ENCODE measurements around the gene PHAF1. TPM values are rescaled to one million over a fixed set of nuclear protein-coding genes. Genes with fewer than 3 reads are reported as not detected.
"Not testable (repeated sequence)": the region's sequence is repeated elsewhere in the genome, so short reads cannot be mapped to it uniquely, and the experiment has no call there.

PHAF1 gene
- polyA plus RNA-seq, 1 donor from 2014 or later: 14.5 TPM

DNA sequence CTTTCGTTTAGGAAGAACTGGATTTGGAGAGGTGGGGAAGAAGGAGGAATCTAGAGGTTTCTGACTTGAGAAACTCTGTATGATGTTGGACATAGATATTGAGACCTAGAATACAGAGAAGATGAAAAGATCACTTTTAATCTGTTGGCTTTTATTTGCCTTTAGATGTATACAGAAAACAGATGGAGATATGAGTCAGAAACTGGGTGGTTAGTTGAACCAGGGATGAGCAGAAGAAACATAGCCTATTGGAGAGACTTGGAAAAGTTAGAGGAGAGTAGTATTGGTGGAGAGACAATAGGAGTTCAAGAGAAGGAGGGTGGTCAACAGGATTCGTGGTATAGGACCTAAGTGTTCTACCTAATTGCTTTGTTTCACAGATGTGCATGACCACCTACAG, 5.1 kb downstream of the PHAF1 start:
- H3K36me3 Mint-ChIP-seq: peaks cover 2% of the 10 kb centered on the region
- H3K4me1 Mint-ChIP-seq: peaks cover 20 to 33% (median 21%) of the 10 kb centered on the region in 3 donors
- H3K9me3 Mint-ChIP-seq: no peaks in the 10 kb centered on the region
- peak overlapping the region; percentile 1 to 18 (median 3) for H3K27ac Mint-ChIP-seq
- H3K27me3 Mint-ChIP-seq: no peaks in the 10 kb centered on the region
- H3K4me3 Mint-ChIP-seq: peak overlapping the region in 1 of 4 donors; percentile 36

DNA sequence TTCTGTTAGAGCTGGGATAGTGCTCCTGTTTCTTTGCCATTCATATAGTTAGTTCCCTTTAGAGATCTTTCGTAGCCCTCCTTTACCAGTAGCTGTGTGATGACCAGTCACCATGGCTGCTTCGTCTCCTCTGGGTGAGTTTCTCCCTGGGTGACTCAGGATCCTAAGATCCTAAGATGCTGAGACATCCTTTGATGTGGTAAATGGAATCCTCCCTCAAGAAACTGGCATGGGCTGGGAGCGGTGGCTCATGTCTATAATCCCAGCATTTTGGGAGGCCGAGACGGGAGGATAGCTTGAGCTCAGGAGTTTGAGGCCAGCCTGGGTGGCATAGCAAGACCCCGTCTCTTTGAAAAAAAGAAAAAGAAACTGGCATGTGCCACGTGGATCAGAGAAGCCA, 5.9 kb downstream of the PHAF1 start:
- Mint-ChIP-seq H3K36me3 (peaks cover 2% of the 10 kb centered on the region), H3K4me3 (no peak overlapping the region), H3K27ac (peak overlapping the region in 1 of 3 donors; percentile 39), H3K4me1 (peaks cover 13 to 31% (median 18%) of the 10 kb centered on the region in 3 donors), H3K9me3 (no peaks in the 10 kb centered on the region), H3K27me3 (no peaks in the 10 kb centered on the region)

DNA sequence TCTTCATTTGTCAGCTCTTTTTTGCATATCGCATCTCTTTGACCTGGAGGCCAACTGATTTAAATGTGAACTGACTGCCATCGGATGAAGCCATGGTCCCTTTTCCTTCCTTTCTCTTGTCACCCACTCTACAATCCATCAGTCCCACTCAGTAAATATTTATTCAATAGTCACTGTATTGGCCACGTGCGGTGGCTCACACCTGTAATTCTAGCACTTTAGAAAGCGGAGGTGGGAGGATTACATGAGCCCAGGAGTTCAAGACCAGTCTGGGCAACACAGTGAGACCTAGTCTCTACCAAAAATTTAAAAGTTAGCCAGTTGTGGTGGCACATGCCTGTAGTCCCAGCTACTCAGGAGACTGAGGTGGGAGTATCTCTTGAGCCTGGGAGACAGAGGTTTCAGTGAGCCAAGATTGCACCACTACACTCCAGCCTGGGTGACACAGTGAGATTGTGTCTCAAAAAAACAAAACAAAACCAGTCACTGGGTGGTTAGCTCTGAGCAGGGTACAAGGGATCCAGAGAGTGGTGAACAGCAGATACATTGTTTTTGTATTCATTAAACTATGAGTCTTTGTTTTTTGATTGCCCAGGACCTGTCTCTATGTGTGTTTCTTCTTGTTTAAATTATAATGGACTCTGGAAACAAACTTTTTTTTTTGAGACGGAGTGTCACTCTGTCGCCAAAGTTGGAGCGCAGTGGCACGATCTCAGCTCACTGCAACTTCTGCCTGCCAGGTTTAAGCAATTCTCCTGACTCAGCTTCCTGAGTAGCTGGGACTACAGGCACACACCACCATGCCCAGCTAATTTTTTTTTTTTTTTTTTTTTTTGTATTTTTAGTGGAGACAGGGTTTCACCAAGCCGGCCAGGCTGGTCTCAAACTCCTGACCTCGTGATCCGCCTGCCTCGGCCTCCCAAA, 6.9 kb downstream of the PHAF1 start:
- Mint-ChIP-seq H3K27me3 (no peaks in the 10 kb centered on the region), H3K4me1 (peaks cover 12 to 24% (median 14%) of the 10 kb centered on the region in 3 donors), H3K4me3 (no peak overlapping the region), H3K9me3 (no peaks in the 10 kb centered on the region), H3K27ac (peak overlapping the region in 1 of 3 donors; percentile 71), H3K36me3 (peaks cover 3% of the 10 kb centered on the region)

DNA sequence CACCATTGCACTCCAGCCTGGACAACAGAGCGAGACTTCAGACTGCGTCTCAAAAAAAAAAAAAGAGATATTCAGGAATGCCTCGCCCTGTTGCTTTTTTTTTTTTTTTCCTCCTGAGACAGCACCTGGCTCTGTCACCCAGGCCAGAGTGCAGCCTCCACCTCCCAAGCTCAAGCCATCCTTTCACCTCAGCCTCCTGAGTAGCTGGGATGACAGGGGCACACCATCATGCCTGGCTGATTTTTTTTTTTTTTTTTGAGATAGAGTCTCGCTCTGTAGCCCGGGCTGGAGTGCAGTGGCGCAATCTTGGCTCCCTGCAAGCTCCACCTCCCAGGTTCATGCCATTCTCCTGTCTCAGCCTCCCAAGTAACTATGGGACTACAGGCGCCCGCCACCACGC, 8.0 kb downstream of the PHAF1 start:
- H3K9me3 Mint-ChIP-seq: no peaks in the 10 kb centered on the region
- no peak overlapping the region for H3K4me3 Mint-ChIP-seq
- H3K27ac Mint-ChIP-seq: no peak overlapping the region
- H3K27me3 Mint-ChIP-seq: no peaks in the 10 kb centered on the region
- H3K36me3 Mint-ChIP-seq: peaks cover 3% of the 10 kb centered on the region
- peaks cover 12 to 21% (median 12%) of the 10 kb centered on the region in 3 donors for H3K4me1 Mint-ChIP-seq

DNA sequence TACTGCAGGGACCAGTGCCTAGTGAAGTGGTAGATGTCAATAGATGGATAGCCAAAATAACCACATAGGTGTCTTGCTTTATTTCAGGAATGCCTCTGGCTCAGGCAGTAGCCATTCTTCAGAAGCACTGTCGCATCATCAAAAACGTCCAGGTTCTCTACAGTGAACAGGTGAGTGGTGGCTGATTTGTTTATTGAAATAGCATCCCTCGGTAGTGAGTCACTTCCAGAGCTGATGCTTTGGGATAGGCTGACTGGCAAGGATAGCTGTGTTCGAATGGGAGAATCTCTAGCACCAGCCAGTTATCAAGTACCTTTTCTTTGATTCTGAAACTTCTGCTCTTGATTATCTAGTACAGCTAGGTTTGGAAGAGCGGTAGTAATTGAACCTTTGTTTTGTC, 10.3 kb downstream of the PHAF1 start:
- H3K36me3 Mint-ChIP-seq: peaks cover 7% of the 10 kb centered on the region
- H3K4me3 Mint-ChIP-seq: no peak overlapping the region
- no peaks in the 10 kb centered on the region for H3K9me3 Mint-ChIP-seq
- peaks cover 4 to 10% (median 6%) of the 10 kb centered on the region in 3 donors for H3K4me1 Mint-ChIP-seq
- no peak overlapping the region for H3K27ac Mint-ChIP-seq
- H3K27me3 Mint-ChIP-seq: no peaks in the 10 kb centered on the region

DNA sequence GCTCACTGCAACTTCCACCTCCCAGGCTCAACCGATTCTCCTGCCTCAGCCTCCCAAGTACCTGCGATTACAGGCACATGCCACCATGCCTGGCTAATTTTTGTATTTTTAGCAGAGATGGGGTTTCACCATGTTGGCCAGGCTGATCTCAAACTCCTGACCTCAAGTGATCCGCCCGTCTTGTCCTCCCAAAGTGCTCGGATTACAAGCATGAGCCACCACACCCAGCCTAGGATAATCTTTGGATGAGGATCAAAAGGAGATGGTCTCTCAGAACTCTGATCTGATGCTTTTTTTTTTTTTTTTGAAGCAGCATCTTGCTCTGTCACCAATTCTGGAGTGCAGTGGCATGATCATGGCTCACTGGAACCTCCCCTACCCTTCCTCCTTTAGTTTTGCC, 13.1 kb downstream of the PHAF1 start:
- Mint-ChIP-seq H3K27ac (peak overlapping the region in 1 of 3 donors; percentile 23), H3K36me3 (peaks cover 12% of the 10 kb centered on the region)
- H3K4me3 Mint-ChIP-seq, H3K9me3 Mint-ChIP-seq, H3K4me1 Mint-ChIP-seq, H3K27me3 Mint-ChIP-seq: not testable (repeated sequence)

DNA sequence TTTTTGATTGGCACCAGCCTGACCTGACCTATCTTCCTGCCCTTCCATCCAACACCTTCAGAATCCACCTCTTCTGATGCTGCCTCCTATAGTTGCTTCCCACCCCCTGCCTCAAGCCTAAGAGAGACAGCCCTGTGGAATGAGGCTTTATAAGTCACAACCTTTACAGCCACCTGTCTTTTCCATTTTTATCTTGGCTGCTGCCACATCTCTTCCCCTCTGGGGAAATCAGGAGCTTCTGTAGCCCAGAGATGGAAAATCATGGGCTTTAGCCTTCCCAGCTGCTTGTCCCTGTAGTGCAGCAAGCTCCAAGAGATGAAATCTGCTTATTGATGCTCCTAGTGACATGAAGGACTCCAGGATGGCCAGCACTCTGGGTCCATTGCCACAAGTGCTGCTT, 18.7 kb downstream of the PHAF1 start:
- peaks cover 14% of the 10 kb centered on the region for H3K36me3 Mint-ChIP-seq
- no peak overlapping the region for H3K4me3 Mint-ChIP-seq
- peaks cover 0 to 1% (median 0%) of the 10 kb centered on the region in 3 donors for H3K4me1 Mint-ChIP-seq
- no peaks in the 10 kb centered on the region for H3K27me3 Mint-ChIP-seq
- no peak overlapping the region for H3K27ac Mint-ChIP-seq
- no peaks in the 10 kb centered on the region for H3K9me3 Mint-ChIP-seq

DNA sequence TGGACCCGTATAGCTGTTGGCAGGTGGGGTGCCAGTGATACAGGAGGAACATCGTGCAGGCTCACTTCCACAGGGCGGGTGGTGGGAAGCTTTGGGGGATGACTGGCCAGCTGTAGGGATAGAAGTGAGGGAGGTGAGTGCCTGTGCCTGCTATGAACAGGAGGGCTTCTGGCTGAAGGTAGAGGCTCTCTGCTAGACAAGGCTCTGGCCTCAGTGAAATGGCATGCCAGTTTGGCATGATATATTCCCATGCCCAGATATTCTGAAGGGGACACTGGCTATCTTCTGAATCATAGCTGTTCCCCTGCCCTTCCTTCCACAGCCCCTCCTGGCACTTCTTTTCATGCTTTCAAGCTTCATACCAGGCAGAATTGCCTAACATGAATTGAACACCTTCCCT, 19.1 kb downstream of the PHAF1 start:
- H3K9me3 Mint-ChIP-seq: no peaks in the 10 kb centered on the region
- H3K4me1 Mint-ChIP-seq: peaks cover 0 to 1% (median 0%) of the 10 kb centered on the region in 3 donors
- no peak overlapping the region for H3K27ac Mint-ChIP-seq
- peaks cover 10% of the 10 kb centered on the region for H3K36me3 Mint-ChIP-seq
- H3K27me3 Mint-ChIP-seq: no peaks in the 10 kb centered on the region
- H3K4me3 Mint-ChIP-seq: no peak overlapping the region

DNA sequence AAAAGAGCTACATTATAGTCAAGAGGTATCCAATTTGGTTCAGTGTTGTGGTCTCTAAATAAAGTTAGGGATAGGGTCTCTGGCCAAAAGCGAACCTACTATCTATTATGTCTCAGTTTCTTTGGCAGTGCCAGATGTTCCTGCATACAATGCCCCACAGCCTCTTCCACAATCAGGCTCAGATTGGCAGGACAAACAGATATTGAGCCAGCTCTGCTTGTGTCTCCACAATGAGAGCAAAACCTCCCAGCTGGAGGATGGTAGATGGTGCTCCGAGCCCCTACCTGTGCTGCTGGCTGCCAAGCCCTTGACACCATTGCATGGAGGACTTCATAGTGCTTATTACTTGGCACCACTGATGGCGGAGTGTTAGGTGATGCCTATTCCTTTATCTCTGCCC, 19.7 kb downstream of the PHAF1 start:
- Mint-ChIP-seq H3K27me3 (no peaks in the 10 kb centered on the region), H3K27ac (no peak overlapping the region), H3K4me1 (peaks cover 0 to 1% (median 0%) of the 10 kb centered on the region in 3 donors)

DNA sequence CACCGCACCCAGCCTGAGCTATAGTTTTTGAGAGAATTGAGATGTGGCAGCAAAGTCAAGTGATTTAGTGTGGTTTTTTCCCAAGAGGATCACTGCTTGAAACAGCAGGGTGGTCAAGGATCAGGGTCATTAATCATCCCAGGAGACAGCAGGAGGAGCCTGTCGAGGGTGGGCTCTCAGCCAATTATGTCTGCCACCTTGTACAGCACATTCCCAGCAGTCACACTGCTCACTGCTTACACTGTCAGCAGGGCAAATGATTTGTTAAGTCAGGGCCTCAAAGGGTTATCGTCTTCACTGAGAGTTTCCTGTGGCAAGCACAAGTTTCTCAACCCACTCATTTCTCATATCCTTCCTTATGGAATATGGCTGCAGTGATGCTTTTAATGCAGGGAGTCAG, 27.9 kb downstream of the PHAF1 start:
- Mint-ChIP-seq H3K27ac (no peak overlapping the region), H3K4me3 (no peak overlapping the region), H3K9me3 (no peaks in the 10 kb centered on the region), H3K4me1 (peaks cover 0 to 1% (median 0%) of the 10 kb centered on the region in 3 donors), H3K36me3 (peaks cover 14% of the 10 kb centered on the region), H3K27me3 (no peaks in the 10 kb centered on the region)

More for the DNA sequence above, 19.7 kb downstream of the PHAF1 start:
- Mint-ChIP-seq H3K4me3 (no peak overlapping the region), H3K36me3 (peaks cover 9% of the 10 kb centered on the region), H3K9me3 (no peaks in the 10 kb centered on the region)

DNA sequence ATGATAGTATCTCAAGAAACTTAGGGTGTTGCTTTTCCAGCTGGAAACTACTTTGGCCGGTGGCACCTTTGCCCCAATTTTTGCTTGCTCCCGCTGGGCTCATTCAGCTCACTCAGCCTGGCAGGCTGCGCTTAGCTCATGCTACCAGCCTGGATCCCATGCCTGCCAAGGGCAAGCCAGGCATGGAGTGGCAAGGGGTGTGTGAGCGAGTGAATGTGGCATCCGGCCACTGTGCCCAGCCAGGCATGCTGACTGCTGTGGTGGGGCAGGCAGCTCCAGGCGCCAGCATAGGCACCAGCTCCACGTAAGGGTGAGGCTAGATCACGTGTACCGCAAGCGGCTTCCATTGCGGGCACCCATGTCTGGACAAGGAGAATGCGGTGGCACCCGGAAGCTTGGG, 31.6 kb downstream of the PHAF1 start:
- H3K27ac Mint-ChIP-seq: no peak overlapping the region
- peaks cover 15% of the 10 kb centered on the region for H3K36me3 Mint-ChIP-seq
- no peak overlapping the region for H3K4me3 Mint-ChIP-seq
- H3K9me3 Mint-ChIP-seq: no peaks in the 10 kb centered on the region
- H3K27me3 Mint-ChIP-seq: no peaks in the 10 kb centered on the region
- H3K4me1 Mint-ChIP-seq: no peaks in the 10 kb centered on the region

DNA sequence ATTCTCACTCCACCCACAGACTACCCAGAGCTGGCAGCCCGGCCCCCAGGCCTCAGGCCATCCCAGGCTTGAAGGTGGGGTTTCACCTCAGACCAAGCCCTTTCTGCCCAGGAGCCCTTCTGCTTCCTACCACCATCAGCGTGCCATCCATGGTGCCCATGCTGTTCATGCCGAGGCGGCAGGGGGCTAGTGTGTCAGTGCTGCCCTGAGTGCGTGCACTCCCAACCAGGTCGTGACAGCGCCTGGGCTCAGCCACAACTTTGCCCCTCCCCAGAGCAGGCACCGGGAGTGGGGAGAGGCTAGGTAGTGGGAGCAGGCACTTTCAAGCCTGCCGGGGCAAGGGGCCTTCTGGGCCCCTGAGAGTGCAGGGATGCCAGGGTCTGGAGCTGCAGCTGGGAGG, 32.6 kb downstream of the PHAF1 start:
- no peak overlapping the region for H3K4me3 Mint-ChIP-seq
- peak overlapping the region in 1 of 3 donors; percentile 77 for H3K27ac Mint-ChIP-seq
- H3K4me1 Mint-ChIP-seq: no peaks in the 10 kb centered on the region
- H3K9me3 Mint-ChIP-seq: no peaks in the 10 kb centered on the region
- peaks cover 13% of the 10 kb centered on the region for H3K36me3 Mint-ChIP-seq
- H3K27me3 Mint-ChIP-seq: no peaks in the 10 kb centered on the region

DNA sequence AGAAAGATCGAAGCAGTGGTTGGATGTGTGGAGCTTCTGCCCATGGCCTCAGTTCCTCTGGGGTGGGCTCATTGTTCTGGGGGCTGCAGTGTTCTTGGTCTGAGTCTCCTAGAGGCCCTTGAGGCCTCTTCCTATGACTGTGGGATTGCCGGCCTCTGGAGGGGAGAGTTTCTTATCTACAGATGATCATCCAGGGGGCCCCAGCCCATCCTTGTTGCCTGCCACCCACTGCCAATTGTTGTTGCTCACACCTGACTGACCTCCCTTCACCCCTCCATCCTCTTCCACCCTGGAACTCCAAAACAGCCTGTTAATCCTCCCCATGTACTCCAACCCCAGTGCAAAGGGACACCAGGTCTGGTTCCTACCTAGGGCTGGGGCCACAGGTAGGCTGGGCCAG, 35.2 kb downstream of the PHAF1 start:
- Mint-ChIP-seq H3K36me3 (peaks cover 12% of the 10 kb centered on the region), H3K4me3 (no peak overlapping the region), H3K27me3 (peaks cover 6% of the 10 kb centered on the region), H3K4me1 (peaks cover 0 to 5% (median 1%) of the 10 kb centered on the region in 3 donors), H3K27ac (no peak overlapping the region), H3K9me3 (no peaks in the 10 kb centered on the region)

DNA sequence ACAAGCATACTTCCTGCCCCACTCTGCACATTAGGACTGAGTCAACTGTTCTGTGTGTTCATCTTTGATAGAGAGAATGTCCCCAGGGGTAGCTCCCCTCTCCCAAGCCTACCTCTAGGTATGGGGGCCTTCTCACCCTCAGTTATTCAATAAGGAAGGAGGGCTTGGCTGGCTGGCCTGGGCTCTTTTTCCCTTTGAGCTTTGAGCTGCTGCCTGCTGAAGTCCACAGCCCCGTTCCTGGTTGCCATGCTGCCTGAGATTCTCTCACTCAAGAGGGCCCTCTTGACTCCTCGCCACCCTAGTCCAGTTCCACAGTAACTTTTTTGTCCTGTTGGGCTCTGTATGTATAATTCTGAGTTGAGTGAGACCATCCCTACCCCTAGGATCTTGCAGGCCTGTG, 36.0 kb downstream of the PHAF1 start:
- Mint-ChIP-seq H3K27me3 (peaks cover 6% of the 10 kb centered on the region), H3K27ac (no peak overlapping the region), H3K36me3 (peaks cover 12% of the 10 kb centered on the region), H3K9me3 (no peaks in the 10 kb centered on the region), H3K4me3 (no peak overlapping the region), H3K4me1 (peaks cover 0 to 5% (median 1%) of the 10 kb centered on the region in 3 donors)

DNA sequence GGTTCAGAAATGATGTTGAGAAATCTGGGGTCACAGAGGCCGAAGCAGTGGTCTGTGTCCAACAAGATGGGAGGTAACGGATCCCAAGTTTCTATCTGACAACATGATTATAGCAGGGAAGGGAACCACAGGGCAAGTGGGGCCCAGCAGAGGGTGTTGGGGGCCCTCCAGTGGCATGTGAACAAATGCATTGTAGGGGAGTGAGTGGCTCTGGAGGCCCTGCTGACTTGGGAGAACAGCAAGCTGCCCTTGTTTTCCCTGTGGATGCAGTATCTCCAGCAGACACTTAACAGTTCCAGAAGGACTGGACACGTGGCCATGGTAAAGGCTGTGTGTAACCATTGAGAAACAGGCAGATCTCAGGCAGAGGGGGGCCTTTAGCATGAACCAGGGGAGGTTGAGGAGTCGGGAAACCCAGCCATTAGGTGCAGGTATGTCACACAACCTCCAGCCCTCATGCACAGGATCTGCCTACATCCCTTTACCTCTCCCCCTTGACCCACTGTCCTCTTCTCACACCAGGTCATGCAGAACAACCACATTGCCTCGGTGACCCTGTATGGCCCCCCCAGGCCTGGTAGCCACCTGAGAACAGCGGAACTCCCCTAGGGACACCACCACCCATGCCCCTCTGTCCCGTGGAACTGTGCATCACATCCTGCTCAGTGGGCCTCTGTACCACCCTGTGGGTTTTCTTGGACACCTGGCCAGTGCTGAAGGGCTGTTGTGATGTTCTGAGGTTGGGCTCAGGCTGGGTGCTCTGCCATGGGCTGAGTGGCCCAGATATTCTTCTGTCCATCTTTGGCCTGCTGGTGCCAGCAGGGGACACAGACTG, 37.0 kb downstream of the PHAF1 start:
- H3K4me3 Mint-ChIP-seq: no peak overlapping the region
- peaks cover 12% of the 10 kb centered on the region for H3K36me3 Mint-ChIP-seq
- H3K9me3 Mint-ChIP-seq: no peaks in the 10 kb centered on the region
- H3K27me3 Mint-ChIP-seq: peaks cover 6% of the 10 kb centered on the region
- peaks cover 1 to 5% (median 3%) of the 10 kb centered on the region in 3 donors for H3K4me1 Mint-ChIP-seq
- H3K27ac Mint-ChIP-seq: peak overlapping the region in 2 of 3 donors; percentile 32 to 83

All from IgD-negative memory B cell (primary cell).